H9 (cell line): ENCODE results near the gene FANCL. TPM values are rescaled to one million over a fixed set of nuclear protein-coding genes. Genes with fewer than 3 reads are reported as not detected.
"Not testable (repeated sequence)": the region's sequence is repeated elsewhere in the genome, so short reads cannot be mapped to it uniquely, and the experiment has no call there.

Experiments
- DNase-seq: peaks from one replicate; pipeline ENCODE4 v3.0.0-alpha.2; 2017
- H2AFZ ChIP-seq: one replicate; pipeline ENCODE4 v1.6.1; 2013; ENCODE audit warnings: mild to moderate bottlenecking, low read length, control low read depth, moderate library complexity
- H2AK5ac ChIP-seq: 2 replicates; pipeline ENCODE4 v1.6.1; 2013; ENCODE audit warnings: low read length, control low read depth, mixed read lengths; ENCODE audit not compliant: insufficient read length
- H2BK120ac ChIP-seq: one replicate; pipeline ENCODE4 v1.6.1; 2013; ENCODE audit warnings: low read depth, mild to moderate bottlenecking, low read length, control low read depth, inconsistent platforms; ENCODE audit not compliant: poor library complexity, severe bottlenecking
- H2BK12ac ChIP-seq: 2 replicates; pipeline ENCODE4 v1.6.1; 2013; ENCODE audit warnings: low read length, control low read depth, mixed read lengths, low read depth; ENCODE audit not compliant: insufficient read length
- H2BK15ac ChIP-seq: 2 replicates; pipeline ENCODE4 v1.6.1; 2013; ENCODE audit warnings: low read depth, low read length, control low read depth
- H2BK20ac ChIP-seq: one replicate; pipeline ENCODE4 v1.6.1; 2013; ENCODE audit warnings: low read depth, mild to moderate bottlenecking, low read length, control low read depth, inconsistent platforms; ENCODE audit not compliant: poor library complexity, severe bottlenecking
- H2BK5ac ChIP-seq: 2 replicates; pipeline ENCODE4 v1.6.1; 2013; ENCODE audit warnings: low read length, control low read depth, mixed read lengths; ENCODE audit not compliant: insufficient read length
- H3K14ac ChIP-seq: 2 replicates; pipeline ENCODE4 v1.6.1; 2013; ENCODE audit warnings: low read length, control low read depth; ENCODE audit not compliant: insufficient read depth
- H3K18ac ChIP-seq: 2 replicates; pipeline ENCODE4 v1.6.1; 2013; ENCODE audit warnings: low read depth, mild to moderate bottlenecking, mixed read lengths, low read length, control low read depth; ENCODE audit not compliant: insufficient read length
- H3K23ac ChIP-seq: 2 replicates; pipeline ENCODE4 v1.6.1; 2013; ENCODE audit warnings: low read length, control low read depth, mixed read lengths, low read depth; ENCODE audit not compliant: insufficient read length
- H3K23me2 ChIP-seq: 2 replicates; pipeline ENCODE4 v1.6.1; 2013; ENCODE audit warnings: low read depth, mild to moderate bottlenecking, mixed read lengths, low read length, control low read depth; ENCODE audit not compliant: insufficient read length, poor library complexity, severe bottlenecking
- H3K27ac ChIP-seq: 2 replicates; pipeline ENCODE4 v1.5.1; 2013; ENCODE audit warnings: low read length, control low read depth, mixed read lengths, low read depth; ENCODE audit not compliant: insufficient read length
- H3K27me3 ChIP-seq: 2 replicates; pipeline ENCODE4 v1.6.1; 2013; ENCODE audit warnings: low read length, control low read depth, inconsistent platforms; ENCODE audit not compliant: insufficient read depth
- H3K4ac ChIP-seq: 2 replicates; pipeline ENCODE4 v1.6.1; 2013; ENCODE audit warnings: low read depth, mild to moderate bottlenecking, control low read depth, inconsistent platforms, low read length, moderate library complexity
- H3K4me1 ChIP-seq: 2 replicates; pipeline ENCODE4 v1.6.1; 2013; ENCODE audit warnings: low read length, control low read depth, inconsistent platforms; ENCODE audit not compliant: insufficient read depth
- H3K4me2 ChIP-seq: 2 replicates; pipeline ENCODE4 v1.6.1; 2013; ENCODE audit warnings: low read length, control low read depth, mixed read lengths; ENCODE audit not compliant: insufficient read length, insufficient read depth
- H3K56ac ChIP-seq: 2 replicates; pipeline ENCODE4 v1.6.1; 2013; ENCODE audit warnings: low read depth, mild to moderate bottlenecking, mixed read lengths, low read length, control low read depth; ENCODE audit not compliant: insufficient read length
- H3K79me1 ChIP-seq: 2 replicates; pipeline ENCODE4 v1.6.1; 2013; ENCODE audit warnings: low read depth, mild to moderate bottlenecking, moderate library complexity, low read length, control low read depth, inconsistent platforms; ENCODE audit not compliant: insufficient read depth, poor library complexity, severe bottlenecking
- H3K79me2 ChIP-seq: 2 replicates; pipeline ENCODE4 v1.6.1; 2013; ENCODE audit warnings: low read length, control low read depth, inconsistent platforms; ENCODE audit not compliant: insufficient read depth
- H3K9ac ChIP-seq: 2 replicates; pipeline ENCODE4 v1.6.1; 2013; ENCODE audit warnings: low read length, control low read depth, mixed read lengths; ENCODE audit not compliant: insufficient read length; ENCODE audit errors: extremely low read depth
- H3K9me3 ChIP-seq: one replicate; pipeline ENCODE4 v1.6.1; 2013; ENCODE audit warnings: low read depth, low read length, inconsistent platforms; ENCODE audit not compliant: control insufficient read depth
- H3T11ph ChIP-seq: one replicate; pipeline ENCODE4 v1.6.1; 2013; ENCODE audit warnings: mild to moderate bottlenecking, low read length, control low read depth, inconsistent platforms
- H4K20me1 ChIP-seq: one replicate; pipeline ENCODE4 v1.6.1; 2013; ENCODE audit not compliant: control insufficient read depth, insufficient read length, insufficient read depth
- H4K5ac ChIP-seq: 2 replicates; pipeline ENCODE4 v1.6.1; 2013; ENCODE audit warnings: low read depth, mild to moderate bottlenecking, mixed read lengths, low read length, control low read depth; ENCODE audit not compliant: insufficient read length
- H4K8ac ChIP-seq: replicated peaks from 2 replicates; pipeline ENCODE4 v1.6.1; 2013; ENCODE audit warnings: low read length, control low read depth, mixed read lengths, low read depth; ENCODE audit not compliant: insufficient read length
- H4K91ac ChIP-seq: 2 replicates; pipeline ENCODE4 v1.6.1; 2013; ENCODE audit warnings: low read depth, mild to moderate bottlenecking, moderate library complexity, mixed read lengths, low read length, control low read depth; ENCODE audit not compliant: insufficient read length
- H3K27ac Mint-ChIP-seq, 3 experiments: 2 replicates in 2 of 3; 3 replicates in 1 of 3; pipeline ENCODE4 v1.8.0; 2020 to 2021; ENCODE audit warnings: mixed read lengths in 3 of 3, mild to moderate bottlenecking in 1 of 3, moderate library complexity in 1 of 3
- H3K27me3 Mint-ChIP-seq: 2 replicates; pipeline ENCODE4 v1.8.0; 2021; ENCODE audit warnings: low read depth, mild to moderate bottlenecking, moderate library complexity, mixed read lengths
- H3K36me3 Mint-ChIP-seq, 3 experiments: 2 replicates in 2 of 3; 3 replicates in 1 of 3; pipeline ENCODE4 v1.8.0; 2020 to 2021; ENCODE audit warnings: low read depth in 3 of 3, mixed read lengths in 3 of 3; ENCODE audit not compliant: insufficient read depth in 1 of 3
- H3K4me1 Mint-ChIP-seq, 2 experiments: 2 replicates each; pipeline ENCODE4 v1.8.0; 2020; ENCODE audit warnings: mixed read lengths in 2 of 2
- H3K4me3 Mint-ChIP-seq, 2 experiments: 2 replicates in 1 of 2; 3 replicates in 1 of 2; pipeline ENCODE4 v1.8.0; 2020 to 2021; ENCODE audit warnings: mild to moderate bottlenecking in 2 of 2, mixed read lengths in 2 of 2, moderate library complexity in 1 of 2
- H3K9me3 Mint-ChIP-seq, 2 experiments: 2 replicates in 1 of 2; 3 replicates in 1 of 2; pipeline ENCODE4 v1.8.0; 2020; ENCODE audit warnings: mild to moderate bottlenecking in 2 of 2, mixed read lengths in 2 of 2, moderate library complexity in 1 of 2
- CTCF ChIP-seq: fragments of 200-600 bp; sonication (generic); conservative IDR thresholded peaks from 3 replicates; pipeline ENCODE4 v1.8.0; 2021; ENCODE audit warnings: antibody characterized with exemption, mild to moderate bottlenecking
- WGBS: extraction: QIAGEN DNeasy Blood & Tissue Kit; methylation state at CpG from one replicate; pipeline ENCODE4 v1.1.7; 2013; ENCODE audit warnings: missing lambda C conversion rate, low lambda C conversion rate, mixed read lengths; ENCODE audit not compliant: insufficient read length; ENCODE audit errors: extremely low coverage; 5-methylcytosine and 5-hydroxymethylcytosine counted together
- total RNA-seq: library from RNA; stranded (reverse); gene quantifications from 2 replicates; pipeline ENCODE4 v1.2.1, GENCODE V29; 2021

FANCL gene
- total RNA-seq, 1 experiment from 2014 or later = 41.5 TPM

GRCh38 chr2:58180635-58181034 is 60.5 kb downstream of the FANCL start:
- H3K9ac ChIP-seq = no peak overlapping the region
- Mint-ChIP-seq H3K9me3 (peaks cover 22% of the 10 kb centered on the region in 2 experiments; a peak in 4 of 5 replicates), H3K4me1 (no peaks in the 10 kb centered on the region), H3K4me3 (no peak overlapping the region), H3K27me3 (peaks cover 2% of the 10 kb centered on the region; the same call in 1 of the 2 replicates), H3K27ac (no peak overlapping the region), H3K36me3 (peaks cover 41 to 50% (median 42%) of the 10 kb centered on the region in 3 experiments)
- no peak overlapping the region for H3K27ac ChIP-seq
- no peak overlapping the region for H3K23ac ChIP-seq
- H3K9me3 ChIP-seq = no peaks in the 10 kb centered on the region
- H3K27me3 ChIP-seq = no peaks in the 10 kb centered on the region
- H3K56ac ChIP-seq = no peak overlapping the region
- H2BK12ac ChIP-seq = no peak overlapping the region
- no peaks in the 10 kb centered on the region for H3K79me1 ChIP-seq
- H4K20me1 ChIP-seq = no peaks in the 10 kb centered on the region
- H2BK15ac ChIP-seq = no peak overlapping the region
- no peak for TF ChIP-seq CTCF
- no peak overlapping the region for H4K5ac ChIP-seq
- no peak overlapping the region for H4K91ac ChIP-seq
- no peaks in the 10 kb centered on the region; the same call in 1 of the 2 replicates for H3K79me2 ChIP-seq
- no peaks in the 10 kb centered on the region for H3K4me1 ChIP-seq
- no peak overlapping the region for H4K8ac ChIP-seq
- no peak overlapping the region for H3T11ph ChIP-seq
- no peak overlapping the region for H2AK5ac ChIP-seq
- no peaks in the 10 kb centered on the region for H3K23me2 ChIP-seq
- no peak overlapping the region for H2BK5ac ChIP-seq
- no peak overlapping the region for H2AFZ ChIP-seq
- H3K4ac ChIP-seq = no peak overlapping the region
- no peak for DNase-seq
- H2BK120ac ChIP-seq = no peak overlapping the region
- H3K18ac ChIP-seq = no peak overlapping the region
- no peak overlapping the region for H3K4me2 ChIP-seq
- H2BK20ac ChIP-seq = no peak overlapping the region
- H3K14ac ChIP-seq = no peak overlapping the region
- WGBS = no CpG with 5 or more reads among the region's 5 CpGs

GRCh38 chr2:58180175-58180574 is 61.0 kb downstream of the FANCL start:
- H4K5ac ChIP-seq, H2AFZ ChIP-seq, H3T11ph ChIP-seq, H2AK5ac ChIP-seq, H3K9ac ChIP-seq, H4K91ac ChIP-seq, H3K23me2 ChIP-seq, H3K4me1 Mint-ChIP-seq, H2BK5ac ChIP-seq, H3K79me1 ChIP-seq, H2BK20ac ChIP-seq, H2BK12ac ChIP-seq, H3K27me3 Mint-ChIP-seq, H3K27me3 ChIP-seq, H3K56ac ChIP-seq, H2BK15ac ChIP-seq, H3K4me1 ChIP-seq, H3K4me3 Mint-ChIP-seq, H3K18ac ChIP-seq, H3K4me2 ChIP-seq, H3K9me3 ChIP-seq, H3K79me2 ChIP-seq, H2BK120ac ChIP-seq, H3K4ac ChIP-seq, H3K27ac Mint-ChIP-seq, H3K14ac ChIP-seq, H3K23ac ChIP-seq, DNase-seq, H4K8ac ChIP-seq, H3K27ac ChIP-seq, H4K20me1 ChIP-seq: not testable (repeated sequence)
- Mint-ChIP-seq H3K9me3 (peaks cover 22 to 24% of the 10 kb centered on the region in 2 experiments; a peak in 4 of 5 replicates), H3K36me3 (peaks cover 44 to 54% (median 47%) of the 10 kb centered on the region in 3 experiments)
- no CpG with 5 or more reads among the region's 3 CpGs for WGBS
